Adrenal gland (tissue), 19 donors: Measurements from ENCODE around the gene ABCC11. TPM values are rescaled to one million over a fixed set of nuclear protein-coding genes. Genes with fewer than 3 reads are reported as not detected.

ENCODE experiments used
- DNase-seq, 7 donors: peaks; one replicate each; pipeline ENCODE4 v3.0.0-alpha.2; 2019 to 2020
- H3K27ac ChIP-seq, 5 donors: fragments of 200-600 bp; sonication (generic) in 4 of 5; 1 replicate in 3 of 5; 2 replicates in 2 of 5; pipeline versions ENCODE4 v1.5.1 to v1.8.0; 2016 to 2020; ENCODE audit warnings: mild to moderate bottlenecking in 1 of 5
- H3K27me3 ChIP-seq: fragments of 200-600 bp; 2 replicates; pipeline ENCODE4 v1.8.0; 2021
- H3K36me3 ChIP-seq, 2 donors: fragments of 200-600 bp; replicated peaks in 1 of 2; 1 replicate in 1 of 2; 2 replicates in 1 of 2; pipeline versions ENCODE4 v1.5.1 to v1.8.0; 2018 to 2022
- H3K4me1 ChIP-seq, 2 donors: fragments of 200-600 bp; replicated peaks in 1 of 2; 1 replicate in 1 of 2; 2 replicates in 1 of 2; pipeline versions ENCODE4 v1.5.1 to v1.8.0; 2018 to 2021
- H3K4me3 ChIP-seq, 4 donors: fragments of 200-600 bp; sonication (generic) in 3 of 4; one replicate each; pipeline ENCODE4 v1.5.1; 2016 to 2018
- H3K9me3 ChIP-seq, 3 donors: fragments of 200-600 bp; sonication (generic) in 1 of 3; replicated peaks in 1 of 3; 1 replicate in 2 of 3; 2 replicates in 1 of 3; pipeline versions ENCODE4 v1.5.1 to v1.8.0; 2016 to 2021
- CTCF ChIP-seq, 6 experiments: fragments of 450-650 bp in 4 of 6; fragments of 200-600 bp in 2 of 6; sonication (generic) in 1 of 6; IDR thresholded peaks; 1 replicate in 5 of 6; 2 replicates in 1 of 6; pipeline versions ENCODE4 v1.5.1 to v1.8.0; 2016 to 2021; ENCODE audit warnings: antibody characterized with exemption in 6 of 6, mild to moderate bottlenecking in 2 of 6, moderate library complexity in 1 of 6
- POLR2A ChIP-seq, 2 donors: fragments of 450-650 bp; IDR thresholded peaks; one replicate each; pipeline ENCODE4 v1.6.1; 2017; ENCODE audit warnings: antibody characterized with exemption in 2 of 2, mild to moderate bottlenecking in 2 of 2, moderate library complexity in 1 of 2
- WGBS, 4 donors: extraction: QIAGEN DNeasy Blood & Tissue Kit in 2 of 4; methylation state at CpG; one replicate each; pipeline versions ENCODE4 v1.1.5 to v1.1.7; 2013 to 2017; 5-methylcytosine and 5-hydroxymethylcytosine counted together
- intact Hi-C, 2 donors: fragments of 100-400 bp; cut with DNase I; formaldehyde crosslinking; loops; one replicate each; pipeline versions ENCODE4 v1.14.1 to v1.15.0; 2022 to 2023
- long read RNA-seq, 10 donors: library from polyadenylated mRNA in 3 of 10; unstranded in 2 of 10; stranded (forward) in 1 of 10; transcript quantifications; one replicate each; pipeline ENCODE4 v2.0.0 and lab custom pipeline, GENCODE V29; 2021 to 2026
- polyA plus RNA-seq, 3 donors: library from polyadenylated mRNA; stranded (reverse); fragments of 200-250 nt in 2 of 3; fragments of 350-450 nt in 1 of 3; fragmentation: Illumina TruSeq in 1 of 3; extraction: RNeasy Lipid Tissue Mini Kit (QIAGEN cat#74804) in 1 of 3; gene quantifications; one replicate each; pipeline ENCODE4 v1.2.3, GENCODE V29; 2013 to 2014
- total RNA-seq, 9 donors: library from RNA; depleted of rRNA in 4 of 9; stranded (reverse); fragments of >200 nt in 4 of 9; fragments of 120-200 nt in 1 of 9; fragmentation: NEBNext Ultra II Directional in 1 of 9; extraction: Animal tissue kit (Norgen Biotek cat#: 25700) in 1 of 9; gene quantifications; one replicate each; pipeline versions ENCODE4 v1.1.0 to v1.2.4, GENCODE V29; 2013 to 2023
- donor health status: healthy with polysubstance abuse.
- donor health status: Bipolar disorder and iron deficiency.
- donor health status: DM: yes; HTN: yes; CAD: no.
- donor health status: DM: no; HTN: no; CAD: no.
- donor health status: DM: no; HTN: no; CAD: no.
- donor health status: DM: yes; HTN: yes; CAD: no.

The ABCC11 gene
- total RNA-seq (under 1 TPM in 7 of 9 donors, not detected in 2; 0.17 to 0.74 (median 0.27) TPM), polyA plus RNA-seq (under 1 TPM in 2 of 3 donors, not detected in 1; 0.20 to 0.27 TPM)
- long read RNA-seq, donor 1: 0 reads
- long read RNA-seq, donor 2: 0 reads
- long read RNA-seq, donor 3: 0 reads
- long read RNA-seq, donor 4: 0 reads
- long read RNA-seq, donor 5, partial matches to known transcripts: 0 of 2 reads
- long read RNA-seq, donor 5, other reads (novel, unspliced or antisense): 2 of 2 reads
- long read RNA-seq, donor 6: 0 reads
- long read RNA-seq, donor 7: 0 reads
- long read RNA-seq, donor 8: 0 reads
- long read RNA-seq, donor 9: 0 reads
- long read RNA-seq, donor 10: 0 reads

- 34 to 56% (median 53%) methylated on average over 4 of the region's 4 CpGs for WGBS, 4 donors
- DNase-seq: no peak
- H3K36me3 ChIP-seq: no peaks in the 10 kb centered on the region
- H3K4me3 ChIP-seq: no peak within 1 kb of the TSS
- H3K27ac ChIP-seq: no peak within 1 kb of the TSS
- peaks cover 26 to 49% of the 10 kb centered on the region in 2 donors for H3K4me1 ChIP-seq
- intact Hi-C loops: no loop called here
- TF ChIP-seq CTCF (IDR thresholded peaks at IDR 0.05): no peak
- TF ChIP-seq POLR2A (IDR thresholded peaks at IDR 0.05): no peak
- H3K9me3 ChIP-seq: no peaks in the 10 kb centered on the region
- no peaks in the 10 kb centered on the region for H3K27me3 ChIP-seq
These were observed at the start of gene ABCC11 for GRCh38 chr16:48247311-48247710. TSS of gene ABCC11 (minus strand) at chr16:48247539. CDS start at chr16:48231921, 15,618 bp downstream.

- H3K4me3 ChIP-seq: no peak overlapping the region
- H3K27me3 ChIP-seq: no peaks in the 10 kb centered on the region
- H3K27ac ChIP-seq: no peak overlapping the region
- DNase-seq: no peak
- no peaks in the 10 kb centered on the region for H3K4me1 ChIP-seq
- intact Hi-C loops: no loop called here
- TF ChIP-seq POLR2A (IDR thresholded peaks at IDR 0.05): no peak
- TF ChIP-seq CTCF (IDR thresholded peaks at IDR 0.05): no peak
- no peaks in the 10 kb centered on the region for H3K9me3 ChIP-seq
- 92 to 100% (median 99%) methylated on average over 1 of the region's 1 CpG for whole genome bisulfite sequencing, 4 donors
- peaks cover 0 to 44% of the 10 kb centered on the region in 2 donors for H3K36me3 ChIP-seq
These were observed 48.3 kb upstream of the ABCC11 start for GRCh38 chr16:48295488-48296281.

- H3K9me3 ChIP-seq: no peaks in the 10 kb centered on the region
- H3K4me1 ChIP-seq: no peaks in the 10 kb centered on the region
- H3K36me3 ChIP-seq: peaks cover 0 to 38% of the 10 kb centered on the region in 2 donors
- H3K27ac ChIP-seq: no peak overlapping the region
- no peak overlapping the region for H3K4me3 ChIP-seq
- no peak for TF ChIP-seq CTCF (IDR thresholded peaks at IDR 0.05)
- no peak for TF ChIP-seq POLR2A (IDR thresholded peaks at IDR 0.05)
- H3K27me3 ChIP-seq: no peaks in the 10 kb centered on the region
- no peak for DNase-seq
- intact Hi-C loops: no loop called here
- 88 to 94% (median 90%) methylated on average over 1 of the region's 1 CpG for WGBS, 4 donors
These were observed 47.4 kb upstream of the ABCC11 start for GRCh38 chr16:48294724-48295123.

GRCh38 chr16:48292452-48292851, 45.1 kb upstream of the ABCC11 start:
- Histone ChIP-seq H3K36me3 (peaks cover 0 to 34% of the 10 kb centered on the region in 2 donors), H3K27ac (no peak overlapping the region), H3K9me3 (peaks cover 0 to 3% (median 0%) of the 10 kb centered on the region in 3 donors), H3K27me3 (no peaks in the 10 kb centered on the region), H3K4me1 (no peaks in the 10 kb centered on the region), H3K4me3 (no peak overlapping the region)
- TF ChIP-seq CTCF (IDR thresholded peaks at IDR 0.05): no peak
- no peak for TF ChIP-seq POLR2A (IDR thresholded peaks at IDR 0.05)
- no peak for DNase-seq
- WGBS, 4 donors: 77 to 89% (median 86%) methylated on average over 2 of the region's 2 CpGs
- intact Hi-C loops: no loop called here
